ENCODE data around the gene BOD1.

The BOD1 gene

GRCh38 chr5:173630724-173631365 is 14.4 kb upstream of the BOD1 start:
- Histone ChIP-seq H3K9me2 (replicated peaks; ENCODE audit: control insufficient read depth, low read length) (no peaks in the 10 kb centered on the region), H3K79me2 (ENCODE audit: control insufficient read depth, low read length) (no peaks in the 10 kb centered on the region), H3K4me1 (ENCODE audit: control insufficient read depth, low read length) (peaks cover 9% of the 10 kb centered on the region), H3K27me3 (ENCODE audit: control insufficient read depth, low read length) (peaks cover 6% of the 10 kb centered on the region; the same call in 1 of the 2 replicates), H3K4me3 (ENCODE audit: low read length) (no peak overlapping the region), H3K27ac (ENCODE audit: low read depth, low read length) (no peak overlapping the region), H3K36me3 (ENCODE audit: control insufficient read depth, low read length) (no peaks in the 10 kb centered on the region), H3K9me3 (ENCODE audit: control insufficient read depth, insufficient read depth, low read length) (no peaks in the 10 kb centered on the region), H3K4me2 (ENCODE audit: low read length) (no peak overlapping the region), H4K20me1 (ENCODE audit: control insufficient read depth, insufficient read depth, low read depth, low read length) (no peaks in the 10 kb centered on the region; the same call in 1 of the 2 replicates), H3F3A (ENCODE audit: control insufficient read depth, insufficient read depth) (no peaks in the 10 kb centered on the region)
- TF ChIP-seq EZH2phosphoT487 (IDR thresholded peaks at IDR 0.05; ENCODE audit: borderline replicate concordance, low read length) = no peak
- TF ChIP-seq CTCF (IDR thresholded peaks at IDR 0.05; ENCODE audit: low read depth, low read length, poor library complexity, severe bottlenecking) = no peak

GRCh38 chr5:173629628-173630027 is 13.2 kb upstream of the BOD1 start:
- H4K20me1 ChIP-seq (ENCODE audit: control insufficient read depth, insufficient read depth, low read depth, low read length) = no peaks in the 10 kb centered on the region; the same call in 1 of the 2 replicates
- peaks cover 14% of the 10 kb centered on the region for H3K4me1 ChIP-seq (ENCODE audit: control insufficient read depth, low read length)

GRCh38 chr5:173628501-173628900 is 12.1 kb upstream of the BOD1 start:
- Histone ChIP-seq H3K4me3 (ENCODE audit: low read length) (no peak overlapping the region), H3K79me2 (ENCODE audit: control insufficient read depth, low read length) (no peaks in the 10 kb centered on the region), H3K4me2 (ENCODE audit: low read length) (no peak overlapping the region), H3K27me3 (ENCODE audit: control insufficient read depth, low read length) (peaks cover 6% of the 10 kb centered on the region; the same call in 1 of the 2 replicates), H4K20me1 (ENCODE audit: control insufficient read depth, insufficient read depth, low read depth, low read length) (no peaks in the 10 kb centered on the region; the same call in 1 of the 2 replicates), H3K4me1 (ENCODE audit: control insufficient read depth, low read length) (peaks cover 14% of the 10 kb centered on the region), H3K9me3 (ENCODE audit: control insufficient read depth, insufficient read depth, low read length) (no peaks in the 10 kb centered on the region), H3F3A (ENCODE audit: control insufficient read depth, insufficient read depth) (no peaks in the 10 kb centered on the region), H3K36me3 (ENCODE audit: control insufficient read depth, low read length) (no peaks in the 10 kb centered on the region), H3K27ac (ENCODE audit: low read depth, low read length) (no peak overlapping the region), H3K9me2 (replicated peaks; ENCODE audit: control insufficient read depth, low read length) (no peaks in the 10 kb centered on the region)
- TF ChIP-seq EZH2phosphoT487 (IDR thresholded peaks at IDR 0.05; ENCODE audit: borderline replicate concordance, low read length) (no peak), CTCF (IDR thresholded peaks at IDR 0.05; ENCODE audit: low read depth, low read length, poor library complexity, severe bottlenecking) (no peak)

More at GRCh38 chr5:173629628-173630027, 13.2 kb upstream of the BOD1 start:
- Histone ChIP-seq H3K79me2 (ENCODE audit: control insufficient read depth, low read length) (no peaks in the 10 kb centered on the region), H3K4me3 (ENCODE audit: low read length) (no peak overlapping the region), H3K9me2 (replicated peaks; ENCODE audit: control insufficient read depth, low read length) (no peaks in the 10 kb centered on the region), H3K4me2 (ENCODE audit: low read length) (no peak overlapping the region), H3F3A (ENCODE audit: control insufficient read depth, insufficient read depth) (no peaks in the 10 kb centered on the region), H3K36me3 (ENCODE audit: control insufficient read depth, low read length) (no peaks in the 10 kb centered on the region), H3K27me3 (ENCODE audit: control insufficient read depth, low read length) (peaks cover 6% of the 10 kb centered on the region; the same call in 1 of the 2 replicates), H3K27ac (ENCODE audit: low read depth, low read length) (no peak overlapping the region), H3K9me3 (ENCODE audit: control insufficient read depth, insufficient read depth, low read length) (no peaks in the 10 kb centered on the region)
- TF ChIP-seq CTCF (IDR thresholded peaks at IDR 0.05; ENCODE audit: low read depth, low read length, poor library complexity, severe bottlenecking) (peak; percentile 86), EZH2phosphoT487 (IDR thresholded peaks at IDR 0.05; ENCODE audit: borderline replicate concordance, low read length) (no peak)
